ENCODE results near the gene GHR. TPM values are rescaled to one million over a fixed set of nuclear protein-coding genes. Genes with fewer than 3 reads are reported as not detected.

The GHR gene
- polyA plus RNA-seq, 3 donors = not detected

GRCh38 chr5:42377496-42377895 is 45.7 kb upstream of the GHR start:
- H2AFZ ChIP-seq (ENCODE audit: insufficient read depth, low read depth, low read length, poor library complexity, severe bottlenecking) = no peak overlapping the region
- intact Hi-C loops (cut with micrococcal nuclease) = no loop called here
- no peaks in the 10 kb centered on the region for H3K4me1 ChIP-seq (ENCODE audit: control insufficient read depth in 1 of 2, insufficient read depth in 2 of 2, low read length in 2 of 2)
- Mint-ChIP-seq H3K4me1 (no peaks in the 10 kb centered on the region), H3K36me3 (no peaks in the 10 kb centered on the region), H3K27ac (no peak overlapping the region), H3K4me3 (no peak overlapping the region), H3K27me3 (ENCODE audit: low read depth in 3 of 3) (peaks cover 0 to 1% (median 0%) of the 10 kb centered on the region in 3 donors), H3K9me3 (peaks cover 0 to 11% (median 2%) of the 10 kb centered on the region in 7 donors)
- H3K4me2 ChIP-seq (replicated peaks; ENCODE audit: extremely low read depth, low read length, poor library complexity, severe bottlenecking) = no peak overlapping the region
- H3K79me2 ChIP-seq (ENCODE audit: insufficient read depth, low read length) = no peaks in the 10 kb centered on the region
- H3K9me3 ChIP-seq (replicated peaks in 1 of 2; ENCODE audit: control insufficient read depth in 1 of 2, insufficient read depth in 1 of 2, low read length in 2 of 2) = no peaks in the 10 kb centered on the region
- no peak for TF ChIP-seq CTCF (IDR thresholded peaks at IDR 0.05)
- no peak overlapping the region for H3K9ac ChIP-seq (ENCODE audit: insufficient read depth, low read length, poor library complexity, severe bottlenecking)
- H4K20me1 ChIP-seq (ENCODE audit: insufficient read depth, low read length) = no peaks in the 10 kb centered on the region
- H3K27ac ChIP-seq (ENCODE audit: low read depth in 1 of 2, low read length in 2 of 2) = no peak overlapping the region
- H3K4me3 ChIP-seq (replicated peaks in 1 of 3; ENCODE audit: low read depth in 2 of 3, low read length in 3 of 3) = no peak overlapping the region
- 67% methylated on average over 1 of the region's 1 CpG for WGBS (ENCODE audit: insufficient coverage)
- H3K36me3 ChIP-seq (replicated peaks in 1 of 2; ENCODE audit: control insufficient read depth in 1 of 2, insufficient read depth in 2 of 2, low read length in 2 of 2) = no peaks in the 10 kb centered on the region
- H3K27me3 ChIP-seq (ENCODE audit: control insufficient read depth in 2 of 2, insufficient read depth in 2 of 2, low read length in 2 of 2) = no peaks in the 10 kb centered on the region
- no peak for DNase-seq

GRCh38 chr5:42381973-42382372 is 41.3 kb upstream of the GHR start:
- DNase-seq = no peak
- Mint-ChIP-seq H3K4me1 (no peaks in the 10 kb centered on the region), H3K36me3 (no peaks in the 10 kb centered on the region), H3K27me3 (ENCODE audit: low read depth in 3 of 3) (peaks cover 0 to 3% (median 0%) of the 10 kb centered on the region in 3 donors), H3K27ac (no peak overlapping the region), H3K4me3 (no peak overlapping the region), H3K9me3 (peaks cover 0 to 13% (median 3%) of the 10 kb centered on the region in 7 donors)
- no peak overlapping the region for H3K9ac ChIP-seq (ENCODE audit: insufficient read depth, low read length, poor library complexity, severe bottlenecking)
- no peak overlapping the region for H3K27ac ChIP-seq (ENCODE audit: low read depth in 1 of 2, low read length in 2 of 2)
- intact Hi-C loops (cut with micrococcal nuclease) = no loop called here
- H2AFZ ChIP-seq (ENCODE audit: insufficient read depth, low read depth, low read length, poor library complexity, severe bottlenecking) = no peak overlapping the region
- no peak for TF ChIP-seq CTCF (IDR thresholded peaks at IDR 0.05)
- H3K79me2 ChIP-seq (ENCODE audit: insufficient read depth, low read length) = no peaks in the 10 kb centered on the region
- no peaks in the 10 kb centered on the region for H4K20me1 ChIP-seq (ENCODE audit: insufficient read depth, low read length)
- H3K9me3 ChIP-seq (replicated peaks in 1 of 2; ENCODE audit: control insufficient read depth in 1 of 2, insufficient read depth in 1 of 2, low read length in 2 of 2) = no peaks in the 10 kb centered on the region
- no peaks in the 10 kb centered on the region for H3K36me3 ChIP-seq (replicated peaks in 1 of 2; ENCODE audit: control insufficient read depth in 1 of 2, insufficient read depth in 2 of 2, low read length in 2 of 2)
- no peak overlapping the region for H3K4me3 ChIP-seq (replicated peaks in 1 of 3; ENCODE audit: low read depth in 2 of 3, low read length in 3 of 3)
- H3K4me2 ChIP-seq (replicated peaks; ENCODE audit: extremely low read depth, low read length, poor library complexity, severe bottlenecking) = no peak overlapping the region
- no peaks in the 10 kb centered on the region for H3K27me3 ChIP-seq (ENCODE audit: control insufficient read depth in 2 of 2, insufficient read depth in 2 of 2, low read length in 2 of 2)
- H3K4me1 ChIP-seq (ENCODE audit: control insufficient read depth in 1 of 2, insufficient read depth in 2 of 2, low read length in 2 of 2) = no peaks in the 10 kb centered on the region
- no CpG with 5 or more reads among the region's 2 CpGs for WGBS (ENCODE audit: insufficient coverage)
